HG02678 (cell line): ENCODE measurements around the gene CFAP77.

Experiments used
- ATAC-seq: cut with Tn5 transposase; IDR thresholded peaks from one replicate; pipeline ENCODE4 v1.9.1; 2021; ENCODE audit warnings: mild to moderate bottlenecking, moderate library complexity; ENCODE audit not compliant: unreplicated experiment

The CFAP77 gene

DNA sequence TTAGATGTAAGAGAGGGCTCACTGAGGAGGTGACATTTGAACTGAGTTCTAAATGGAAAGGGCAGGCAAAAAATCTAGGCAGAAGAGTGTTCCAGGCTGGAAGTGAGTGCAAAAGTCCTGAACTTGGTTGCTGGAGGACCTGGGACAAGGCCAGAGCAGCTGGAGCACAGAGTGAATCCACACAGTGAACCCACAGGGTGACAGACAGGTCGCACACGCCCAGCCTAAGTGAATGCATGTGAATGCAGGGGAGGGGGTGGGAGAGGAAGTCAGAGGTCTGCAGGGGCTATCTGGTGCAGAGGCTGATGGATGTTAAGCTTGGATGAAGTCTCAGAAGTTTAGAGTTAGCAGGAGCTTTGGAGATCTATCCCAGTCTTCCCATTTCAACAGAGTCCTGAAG is 2.8 kb upstream of the CFAP77 start:
- no peak for ATAC-seq

DNA sequence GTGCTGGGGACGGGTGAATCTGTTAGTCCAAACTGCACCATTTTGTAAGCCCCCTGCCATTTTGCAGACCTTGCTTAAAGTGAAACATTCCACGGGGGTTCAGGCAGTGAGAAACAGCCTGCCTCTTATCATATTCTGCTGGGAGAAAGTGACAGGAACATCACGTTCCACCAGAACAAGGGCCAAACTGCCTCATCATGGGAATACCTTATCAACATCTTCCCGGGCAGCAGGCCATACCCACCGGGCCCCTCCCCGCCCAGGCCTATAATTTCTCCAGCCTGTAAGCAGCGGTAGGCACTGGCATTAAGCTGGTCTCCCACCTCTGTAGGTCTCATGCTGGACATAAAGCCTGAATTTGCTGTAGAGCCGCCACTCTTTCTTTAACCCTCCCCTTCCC is 1.5 kb upstream of the CFAP77 start:
- ATAC-seq: no peak

DNA sequence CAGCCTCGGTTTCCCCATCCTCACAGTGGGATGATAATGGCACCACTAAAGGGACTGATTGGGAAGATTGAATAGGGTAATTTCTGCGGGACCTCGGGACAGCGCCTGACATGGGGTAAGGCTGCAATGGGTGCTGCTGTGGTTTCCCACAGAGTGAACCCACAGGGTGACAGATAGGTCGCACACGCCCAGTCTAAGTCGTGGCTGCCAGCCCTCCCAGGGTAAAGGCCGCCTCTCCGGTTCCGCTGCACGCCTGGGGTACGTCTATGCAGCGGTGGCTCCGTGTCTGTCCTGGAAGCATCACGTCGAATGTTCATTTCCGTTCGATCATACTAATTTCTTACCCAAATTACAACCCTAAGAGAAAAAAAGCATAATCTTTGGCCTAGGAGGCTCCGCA is 631 bp downstream of the CFAP77 start:
- ATAC-seq: no peak

DNA sequence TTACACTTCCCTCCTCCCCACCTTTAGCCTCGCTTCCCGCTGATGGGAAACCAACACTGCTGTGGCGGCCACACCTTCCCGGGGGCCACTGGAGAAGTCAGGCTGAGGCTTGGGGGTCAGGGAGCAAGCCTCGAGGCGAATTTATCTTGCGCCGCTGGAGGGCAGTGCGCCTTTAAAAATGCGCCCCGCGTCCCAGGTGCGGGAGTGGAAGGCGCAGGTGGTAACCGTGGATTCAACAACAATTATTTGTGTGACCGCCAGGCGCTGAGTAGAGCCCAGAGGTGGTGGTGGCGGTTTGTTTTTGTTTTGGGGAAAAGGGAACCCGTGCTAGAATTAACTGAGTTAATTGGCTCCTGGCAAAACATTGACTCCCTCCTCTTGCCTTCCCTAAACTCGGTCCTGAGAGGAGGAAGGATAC is 1.1 kb downstream of the CFAP77 start:
- no peak for ATAC-seq

DNA sequence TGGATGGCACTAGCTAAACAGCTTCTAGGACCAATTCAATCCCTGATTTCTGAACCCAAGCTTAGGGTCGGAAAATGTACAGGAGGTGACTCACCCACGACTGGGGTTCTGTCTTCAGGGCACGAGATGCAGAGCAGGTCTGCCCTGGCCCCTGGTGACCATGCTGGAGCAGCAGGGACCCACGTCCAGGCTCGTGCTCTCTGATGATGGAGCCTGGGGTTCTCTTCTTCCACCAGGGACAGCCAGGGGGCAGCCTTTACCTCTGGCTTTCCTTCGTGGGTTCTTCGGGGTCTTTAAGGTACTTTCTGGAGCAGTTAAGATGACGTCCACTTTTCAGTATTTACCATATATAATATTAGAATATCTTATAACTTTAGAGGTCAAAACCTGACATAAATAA is 2.1 kb downstream of the CFAP77 start:
- ATAC-seq: no peak

DNA sequence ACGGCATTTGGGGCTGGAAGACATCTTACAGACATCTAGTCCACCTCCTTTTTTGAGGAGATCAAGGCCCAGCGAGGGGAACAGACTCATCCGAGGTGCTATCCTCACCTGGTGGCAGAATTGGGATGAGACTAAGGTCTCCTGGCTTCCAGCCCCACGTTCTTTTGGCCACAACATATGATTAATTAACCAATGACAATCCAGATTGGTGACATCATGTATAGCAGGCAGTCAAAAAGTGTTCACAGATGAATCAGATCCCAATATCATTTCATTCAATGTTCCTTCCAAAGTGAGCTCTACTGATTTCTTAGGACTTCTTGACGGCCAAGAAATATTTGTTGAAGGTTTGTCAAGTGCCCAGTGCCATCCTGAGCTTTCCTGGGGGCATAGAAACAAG is 3.9 kb downstream of the CFAP77 start:
- no peak for ATAC-seq

DNA sequence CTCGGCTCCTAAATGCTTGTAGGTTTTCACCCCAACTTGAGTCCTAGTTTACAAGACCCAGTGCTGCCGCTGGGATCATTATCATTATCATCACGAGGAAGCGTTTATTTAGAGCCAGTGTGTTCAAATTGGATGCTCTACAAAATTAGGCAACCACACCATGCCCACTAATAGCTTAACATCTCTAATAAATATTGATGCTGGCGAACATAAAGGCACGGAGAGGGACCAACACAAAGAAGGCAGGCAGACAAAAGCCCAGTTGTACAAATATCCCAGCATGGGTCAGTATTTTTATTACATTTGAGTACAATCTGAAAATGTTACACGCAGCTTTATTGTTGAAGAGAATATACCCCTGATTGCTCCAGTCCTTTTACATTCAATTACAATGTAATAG is 4.7 kb downstream of the CFAP77 start:
- no peak for ATAC-seq

DNA sequence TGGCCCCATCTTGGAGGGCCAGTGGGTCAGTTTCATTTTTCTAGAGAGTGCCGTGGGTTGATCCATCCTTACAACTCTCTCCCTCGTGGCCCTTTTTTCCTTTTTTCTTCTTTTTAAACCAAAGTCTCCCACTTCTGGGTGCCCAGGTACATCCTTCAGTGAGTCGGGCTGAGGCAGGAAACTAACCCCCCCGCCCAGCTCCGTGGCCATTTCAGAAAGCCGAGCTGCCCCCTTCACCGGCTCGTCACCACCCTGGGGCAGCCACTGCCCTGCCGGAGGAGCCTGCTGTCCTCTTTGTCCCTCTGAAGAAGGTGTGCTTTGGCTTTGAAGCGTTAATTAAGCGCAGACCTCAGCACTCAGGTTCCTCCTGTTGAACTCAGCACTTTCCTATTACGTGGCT is 5.2 kb downstream of the CFAP77 start:
- ATAC-seq: no peak

DNA sequence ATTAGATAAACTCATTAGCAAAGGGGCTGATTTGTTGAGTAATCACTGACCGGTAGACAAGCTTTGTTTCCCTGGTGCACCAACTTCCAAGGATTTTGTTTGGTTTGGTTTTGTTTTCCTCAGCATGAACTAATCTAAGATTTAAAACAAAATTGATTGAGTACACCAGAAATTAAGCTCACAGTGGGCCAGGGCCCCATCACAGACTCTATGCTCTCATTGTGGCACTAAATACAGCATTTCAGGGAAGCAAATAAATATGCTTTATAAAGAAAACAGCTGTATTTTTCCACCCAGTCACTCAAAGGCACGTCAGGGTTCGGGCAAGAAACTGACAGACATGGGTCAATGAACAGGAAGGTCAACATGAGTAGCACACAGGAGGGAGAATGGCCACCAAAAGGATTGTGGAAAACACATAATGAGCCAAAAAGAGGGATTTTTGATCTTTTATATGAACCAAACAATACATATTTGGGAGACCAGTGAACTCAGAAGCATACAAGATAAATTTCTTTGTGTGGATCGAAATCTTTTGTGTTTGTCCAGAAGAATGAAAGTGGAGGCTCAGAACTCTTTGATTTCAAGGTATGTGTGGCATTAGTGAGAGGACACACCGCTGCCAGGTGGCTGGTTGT is 8.8 kb downstream of the CFAP77 start:
- no peak for ATAC-seq

DNA sequence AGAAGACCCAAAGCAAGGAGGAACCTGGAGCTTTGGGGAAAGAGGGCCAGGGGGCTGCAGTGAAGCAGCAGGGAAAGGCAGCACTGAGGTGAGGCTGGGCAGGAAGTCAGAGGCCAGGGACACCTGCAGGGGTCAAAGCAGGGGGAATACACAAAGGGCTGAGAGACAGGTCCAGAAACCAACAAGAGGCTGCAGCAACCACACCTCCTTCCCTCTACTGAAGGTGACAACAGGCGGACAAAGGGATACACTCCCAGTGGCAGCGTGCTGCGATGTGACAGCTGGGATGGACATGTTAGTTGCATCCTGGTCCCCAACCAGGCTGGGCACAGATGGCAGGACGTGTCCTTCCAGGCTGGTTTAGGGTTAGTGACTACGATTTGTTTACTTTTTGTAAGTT is 12.6 kb downstream of the CFAP77 start:
- ATAC-seq: no peak

DNA sequence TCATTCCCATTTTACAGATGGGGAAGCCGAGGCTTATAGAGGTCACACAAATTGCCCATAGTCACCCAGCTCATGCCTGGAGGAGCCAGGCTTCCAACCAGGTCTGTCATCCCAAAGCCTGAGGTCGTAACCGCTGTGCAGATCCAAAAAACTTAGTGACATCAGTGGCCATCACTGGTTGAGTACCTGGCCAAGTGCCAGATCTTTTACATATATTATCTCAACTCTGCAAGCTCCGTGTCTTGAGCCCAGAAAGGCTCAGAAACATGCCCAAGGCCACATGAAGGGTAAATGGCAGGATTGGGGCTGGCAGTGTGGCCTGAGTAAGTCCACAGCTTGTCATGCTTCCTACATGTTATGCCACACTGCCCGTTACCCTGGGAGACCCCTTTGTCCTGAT is 13.5 kb downstream of the CFAP77 start:
- ATAC-seq: no peak

DNA sequence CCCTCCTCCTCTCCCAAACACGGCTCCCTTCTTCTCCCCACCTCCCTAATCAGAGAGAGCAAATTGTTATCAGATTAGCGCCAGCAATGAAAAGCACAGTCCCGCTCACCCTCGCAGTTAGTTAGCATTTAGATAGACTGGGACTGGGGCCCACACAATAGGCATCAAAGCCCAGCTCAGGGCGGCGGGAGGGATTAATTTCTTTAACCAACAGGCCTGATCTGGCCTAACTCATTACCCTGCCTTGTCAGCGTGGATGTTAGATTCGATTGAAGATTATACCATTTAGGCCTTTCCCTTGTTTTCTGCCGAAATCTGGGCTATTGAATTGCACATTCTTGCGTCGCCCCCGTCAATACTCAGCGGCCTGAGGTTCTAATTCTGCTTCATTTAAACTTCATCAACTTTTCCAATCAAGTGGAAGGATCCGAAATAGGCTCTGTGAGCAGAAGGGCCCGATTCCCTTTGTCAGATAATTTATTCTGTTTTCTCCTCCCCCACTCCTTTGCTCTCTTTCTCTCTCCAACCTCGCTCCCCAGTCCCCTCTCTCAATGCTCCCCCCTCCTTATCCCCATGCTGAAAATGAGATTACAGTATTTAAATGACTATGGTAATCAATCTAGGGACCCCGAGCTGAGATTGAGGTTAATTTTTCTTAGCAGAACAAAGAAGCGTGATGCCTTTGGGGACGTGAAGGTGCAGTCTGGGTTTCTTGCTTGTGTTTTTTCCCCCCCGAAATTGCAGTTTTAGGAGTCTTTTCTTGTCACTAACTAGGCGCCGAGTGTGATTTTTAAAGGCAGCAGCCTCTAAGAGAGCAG is 15.1 kb downstream of the CFAP77 start:
- no peak for ATAC-seq

DNA sequence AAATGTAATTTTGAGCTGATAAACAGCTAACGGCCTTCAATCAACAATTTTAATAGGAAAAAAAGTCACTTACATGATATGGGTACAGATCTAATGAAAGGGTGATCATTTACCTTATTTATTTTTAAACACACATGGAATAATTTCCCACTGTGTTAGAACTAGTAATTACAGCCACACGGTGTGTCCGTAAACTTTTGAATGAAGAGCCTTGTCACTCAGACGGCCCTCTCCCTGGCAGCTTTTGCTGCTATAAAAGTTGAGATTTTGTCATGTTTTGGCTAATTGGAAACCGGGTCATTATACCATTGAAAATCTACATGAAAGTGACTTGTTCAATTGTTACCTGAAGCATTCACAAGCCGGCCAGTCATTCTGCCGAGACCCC is 15.7 kb downstream of the CFAP77 start:
- no peak for ATAC-seq

DNA sequence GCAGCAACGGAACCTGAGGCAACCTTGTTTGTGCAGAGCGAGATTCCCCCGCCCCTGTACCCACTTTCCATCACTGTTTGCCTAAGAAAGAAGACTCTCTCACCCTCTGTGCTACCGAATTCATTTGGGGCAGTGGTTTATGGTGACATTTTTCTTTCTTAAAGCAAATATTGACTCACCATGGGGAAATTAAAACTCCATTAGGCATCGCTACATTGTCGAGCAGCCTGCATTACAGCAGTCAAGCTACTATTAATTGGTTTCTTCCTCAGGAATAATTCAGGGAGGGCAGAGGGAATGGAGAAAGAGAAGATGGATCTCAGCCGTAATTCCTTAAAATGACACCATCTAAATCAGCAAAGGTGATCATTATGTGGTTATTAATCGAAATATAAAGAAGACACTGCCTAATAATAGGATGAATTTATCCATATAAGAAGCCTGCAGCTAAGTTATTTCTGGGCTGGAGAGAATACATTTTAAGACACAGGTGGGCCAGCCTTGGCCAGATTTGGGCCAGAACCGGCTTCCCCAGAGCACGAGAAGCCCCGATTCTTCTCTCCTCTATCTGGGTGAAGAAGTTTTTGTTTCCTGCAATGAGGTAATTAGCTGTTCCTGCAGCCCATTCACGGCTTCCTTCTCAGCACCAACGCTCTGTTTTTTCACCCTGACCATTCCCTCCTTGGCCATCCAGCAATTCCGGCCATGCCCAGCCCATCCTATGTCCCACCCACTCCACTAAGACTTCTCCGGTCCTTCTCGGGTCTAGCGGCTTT is 16.8 kb downstream of the CFAP77 start:
- ATAC-seq: no peak

DNA sequence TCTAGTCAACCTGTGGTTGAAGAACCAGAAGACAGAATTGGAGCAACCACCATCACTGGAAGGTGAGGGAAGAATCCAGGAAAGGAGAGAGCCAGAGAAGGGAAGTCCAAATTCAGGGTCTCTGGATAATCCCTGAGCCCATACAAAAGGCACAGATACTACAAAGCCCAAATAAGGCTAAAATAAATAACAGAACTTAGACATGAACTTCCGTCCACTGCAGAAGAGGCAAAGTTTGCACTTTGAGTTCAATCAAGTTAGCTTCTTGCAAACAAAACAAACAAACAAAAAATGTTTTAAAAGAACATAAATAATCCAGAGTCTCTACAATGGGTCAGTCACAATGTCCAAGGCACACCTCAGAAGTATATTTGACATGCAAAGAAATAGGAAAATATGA is 21.0 kb downstream of the CFAP77 start:
- ATAC-seq: no peak

DNA sequence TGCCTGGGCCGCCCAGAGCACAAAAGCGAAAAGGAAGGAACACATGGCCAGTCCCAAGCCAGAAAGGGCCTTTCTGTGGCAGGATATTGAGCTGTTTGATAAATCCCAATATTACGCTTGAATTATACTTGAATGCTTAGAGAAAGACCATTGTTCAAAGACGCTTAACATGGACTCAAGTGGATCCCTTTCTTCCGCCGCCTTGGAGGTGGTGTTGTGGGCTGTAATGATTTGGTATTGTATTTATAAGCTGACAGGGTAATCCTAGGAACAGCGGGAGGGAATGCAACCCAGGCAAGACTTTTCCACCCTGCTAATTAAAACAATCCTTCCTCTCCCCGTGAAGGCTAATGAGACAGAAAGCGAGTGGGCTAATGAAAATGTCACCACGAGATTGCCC is 24.9 kb downstream of the CFAP77 start:
- ATAC-seq: no peak

DNA sequence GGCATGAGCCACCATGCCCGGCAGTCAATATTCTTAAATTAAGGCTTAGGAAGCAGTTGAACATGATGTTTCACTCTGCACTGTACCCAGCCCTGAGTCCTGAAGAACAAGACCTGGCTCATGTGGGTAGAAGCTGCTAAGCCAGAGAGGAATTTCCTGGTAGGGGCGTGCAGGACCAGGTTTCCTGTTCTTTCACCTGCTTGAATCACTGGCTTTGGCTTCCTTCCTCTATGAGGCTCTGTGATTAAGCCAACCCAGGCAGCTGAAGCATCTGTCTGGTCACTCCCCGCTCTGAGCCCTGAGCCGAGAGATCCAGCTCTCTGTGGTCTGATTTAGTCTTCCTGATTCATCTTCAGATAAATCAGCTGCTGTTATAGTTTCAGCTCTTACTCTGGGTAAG is 29.1 kb downstream of the CFAP77 start:
- no peak for ATAC-seq

DNA sequence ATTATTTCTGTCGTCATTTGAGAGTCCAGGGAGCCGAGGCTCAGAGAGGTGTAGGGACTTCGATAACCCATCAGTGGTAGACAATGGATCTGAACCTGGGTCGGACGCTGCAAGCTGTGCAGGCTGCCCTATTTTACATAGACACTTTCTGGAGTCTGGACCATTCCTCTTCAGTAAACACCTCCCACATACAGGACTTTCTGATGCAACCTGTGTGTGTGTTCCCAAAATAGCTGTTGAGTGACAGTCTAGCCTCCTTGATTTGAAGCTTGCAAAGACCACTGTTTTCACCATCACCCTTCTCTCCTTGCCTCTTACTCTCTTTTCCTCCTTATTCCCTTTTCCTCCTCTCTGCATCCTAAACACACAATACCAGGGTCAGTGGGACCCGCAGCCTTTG is 30.7 kb downstream of the CFAP77 start:
- ATAC-seq: no peak

DNA sequence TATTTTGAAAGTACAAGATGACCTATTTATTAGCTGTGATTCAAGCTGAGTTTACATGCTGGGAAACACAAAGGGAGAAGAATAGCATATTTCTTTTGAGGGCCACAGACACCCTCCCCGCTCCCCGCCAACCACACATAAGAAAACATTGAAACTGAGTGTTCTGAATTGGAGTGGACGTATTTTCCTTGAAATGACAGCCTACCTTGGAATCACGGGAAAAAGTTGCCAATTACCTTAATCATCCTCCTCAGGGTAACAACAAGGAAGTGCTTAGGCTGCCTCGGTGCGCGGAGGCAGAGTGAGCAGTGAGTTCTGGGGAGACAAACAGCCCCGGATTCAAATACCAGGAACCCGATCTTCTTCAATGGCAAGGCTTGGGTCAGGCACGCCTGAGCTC is 31.4 kb downstream of the CFAP77 start:
- ATAC-seq: no peak

DNA sequence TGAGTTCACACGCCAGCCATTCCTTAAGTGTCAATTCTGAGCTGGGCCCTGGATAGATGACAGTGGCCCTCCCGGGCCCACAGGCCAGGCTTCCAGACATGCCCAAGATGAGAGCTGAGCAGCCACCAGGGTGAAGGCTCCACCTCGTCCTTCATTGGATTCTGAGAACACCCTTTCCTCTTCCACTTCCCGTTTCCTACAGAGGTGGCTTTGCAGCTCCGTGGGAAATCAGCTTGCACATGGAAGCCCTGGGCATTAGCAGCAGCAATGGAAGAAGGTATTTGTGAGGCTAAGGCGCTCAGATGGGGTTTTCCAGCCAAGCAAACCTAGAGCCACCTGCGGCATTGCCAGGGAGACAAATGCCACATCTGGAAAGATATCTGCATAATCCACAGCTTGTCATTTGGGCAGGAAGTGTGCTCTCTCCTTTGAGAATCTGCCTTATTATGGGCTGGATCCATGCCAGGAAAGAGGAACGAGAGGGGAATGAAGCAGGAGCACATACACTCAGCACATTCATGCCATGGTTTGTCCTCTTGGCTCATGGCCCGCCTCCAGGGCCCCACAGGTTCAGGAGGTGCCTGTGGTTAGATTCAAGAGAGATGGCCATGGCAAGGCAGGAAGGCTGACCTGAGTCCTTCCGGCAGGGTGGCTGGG is 34.1 kb downstream of the CFAP77 start:
- no peak for ATAC-seq

DNA sequence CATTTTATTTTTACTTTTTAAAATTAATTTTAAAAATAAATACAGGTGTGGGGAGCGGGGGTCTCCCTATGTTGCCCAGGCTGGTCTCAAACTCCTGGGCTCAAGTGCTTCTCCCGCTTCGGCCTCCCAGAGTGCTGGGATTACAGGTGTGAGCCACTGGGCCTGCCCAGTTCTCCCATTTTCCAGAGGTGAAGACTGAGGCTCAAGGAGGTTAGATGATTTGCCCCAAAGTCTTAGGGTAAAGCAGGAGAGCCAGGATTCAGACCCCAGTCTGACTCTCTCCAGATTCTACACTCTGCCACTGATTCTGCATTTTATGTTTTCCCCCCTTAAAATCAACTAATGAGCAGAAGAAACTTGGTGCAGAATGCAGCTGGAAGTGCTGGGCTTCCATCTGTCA is 36.9 kb downstream of the CFAP77 start:
- ATAC-seq: no peak

DNA sequence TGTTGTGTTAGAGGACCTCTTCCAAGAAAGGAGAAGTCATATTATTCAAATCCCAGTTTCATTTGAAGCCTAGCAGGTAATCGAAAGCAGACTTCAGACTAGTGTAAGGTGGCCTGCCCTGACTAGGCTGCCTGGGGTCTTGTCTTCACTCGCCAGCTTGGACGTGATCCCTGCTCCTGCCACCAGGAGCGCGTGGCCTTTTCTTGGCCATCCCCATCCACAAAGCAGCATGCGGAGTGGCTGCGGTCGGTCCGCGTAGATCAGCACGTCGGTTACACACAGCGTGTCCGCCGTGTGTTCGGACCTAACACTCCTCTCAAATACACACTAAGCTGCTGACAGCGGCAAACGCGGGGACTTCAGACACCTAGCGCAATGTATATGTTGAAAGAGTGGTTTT is 37.3 kb downstream of the CFAP77 start:
- no peak for ATAC-seq
